GM12865 (cell line): ENCODE results near the gene PLEKHA7.

Experiments
- DNase-seq: peaks from one replicate; pipeline ENCODE4 v3.0.0; 2010; ENCODE audit warnings: low read depth
- H3K4me3 ChIP-seq: 2 replicates; pipeline ENCODE4 v1.5.1; 2011; ENCODE audit warnings: mild to moderate bottlenecking, low read depth, low read length, control low read depth
- TF ChIP-seq, protein P1 (sequence below): IDR thresholded peaks from 2 replicates; pipeline ENCODE4 v1.5.1; 2011; ENCODE audit warnings: low read length, control low read depth, low read depth, inconsistent platforms; ENCODE audit not compliant: insufficient read depth; ENCODE audit errors: missing control alignments

The PLEKHA7 gene

DNA sequence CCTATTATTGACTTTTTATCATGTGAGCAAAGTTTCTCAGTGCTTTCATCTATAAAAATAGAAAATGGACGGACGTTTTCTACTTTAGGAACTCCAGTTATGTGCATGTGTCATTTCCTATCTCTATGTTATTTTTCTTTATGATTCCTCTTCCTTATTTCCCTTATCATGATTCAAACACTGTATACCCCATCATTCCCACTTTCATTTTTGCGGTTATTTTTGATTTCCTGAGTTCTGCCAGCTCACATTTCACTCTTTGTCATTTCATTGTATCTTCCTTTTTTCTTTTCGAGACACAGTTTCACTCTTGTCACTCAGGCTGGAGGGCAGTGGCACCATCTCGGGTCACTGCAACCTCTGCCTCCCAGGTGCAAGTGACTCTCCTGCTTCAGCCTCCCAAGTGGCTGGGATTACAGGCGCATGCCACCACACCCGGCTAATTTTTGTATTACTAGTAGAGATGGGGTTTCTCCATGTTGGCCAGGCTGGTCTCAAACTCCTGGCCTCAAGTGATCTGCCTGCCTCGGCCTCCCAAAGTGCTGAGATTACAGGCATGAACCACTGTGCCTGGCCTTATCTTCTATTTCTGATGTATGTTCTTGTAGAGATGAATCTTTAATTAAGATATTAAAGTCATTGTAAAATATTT is 254.2 kb downstream of the PLEKHA7 start:
- H3K4me3 ChIP-seq, result no peak overlapping the region
- TF ChIP-seq, protein P1, sequence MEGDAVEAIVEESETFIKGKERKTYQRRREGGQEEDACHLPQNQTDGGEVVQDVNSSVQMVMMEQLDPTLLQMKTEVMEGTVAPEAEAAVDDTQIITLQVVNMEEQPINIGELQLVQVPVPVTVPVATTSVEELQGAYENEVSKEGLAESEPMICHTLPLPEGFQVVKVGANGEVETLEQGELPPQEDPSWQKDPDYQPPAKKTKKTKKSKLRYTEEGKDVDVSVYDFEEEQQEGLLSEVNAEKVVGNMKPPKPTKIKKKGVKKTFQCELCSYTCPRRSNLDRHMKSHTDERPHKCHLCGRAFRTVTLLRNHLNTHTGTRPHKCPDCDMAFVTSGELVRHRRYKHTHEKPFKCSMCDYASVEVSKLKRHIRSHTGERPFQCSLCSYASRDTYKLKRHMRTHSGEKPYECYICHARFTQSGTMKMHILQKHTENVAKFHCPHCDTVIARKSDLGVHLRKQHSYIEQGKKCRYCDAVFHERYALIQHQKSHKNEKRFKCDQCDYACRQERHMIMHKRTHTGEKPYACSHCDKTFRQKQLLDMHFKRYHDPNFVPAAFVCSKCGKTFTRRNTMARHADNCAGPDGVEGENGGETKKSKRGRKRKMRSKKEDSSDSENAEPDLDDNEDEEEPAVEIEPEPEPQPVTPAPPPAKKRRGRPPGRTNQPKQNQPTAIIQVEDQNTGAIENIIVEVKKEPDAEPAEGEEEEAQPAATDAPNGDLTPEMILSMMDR, result no peak
- DNase-seq, result no peak

DNA sequence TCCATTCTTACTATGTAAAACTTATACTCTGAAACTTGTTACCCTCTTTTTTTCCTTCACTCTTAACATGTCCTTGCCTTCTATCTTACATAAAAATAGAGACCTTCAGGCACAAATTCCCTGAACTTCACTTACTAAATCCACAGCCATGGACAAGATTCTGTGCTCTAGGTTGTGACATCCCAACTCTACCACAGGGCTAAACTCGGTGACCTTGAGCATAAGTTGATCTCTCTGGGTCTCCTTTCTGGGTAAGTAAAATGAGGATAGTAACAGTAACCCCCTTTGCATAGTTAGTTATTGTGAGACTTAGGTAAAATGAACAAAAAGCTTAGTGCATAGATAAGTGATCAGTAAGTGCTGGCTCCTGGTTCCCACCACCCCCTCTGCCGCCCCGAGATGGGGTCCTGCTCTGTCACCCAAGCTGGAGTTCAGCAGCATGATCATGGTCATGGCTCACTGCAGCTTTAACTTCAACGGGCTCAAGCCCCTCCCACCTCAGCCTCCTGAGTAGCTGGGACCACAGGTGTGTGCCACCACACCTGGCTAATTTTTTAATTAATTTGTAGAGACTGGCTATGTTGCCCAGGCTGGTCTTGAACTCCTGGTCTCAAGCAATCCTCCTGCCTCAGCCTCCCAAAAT is 255.7 kb downstream of the PLEKHA7 start:
- H3K4me3 ChIP-seq, result no peak overlapping the region
- TF ChIP-seq, protein P1, result no peak
- DNase-seq, result no peak

DNA sequence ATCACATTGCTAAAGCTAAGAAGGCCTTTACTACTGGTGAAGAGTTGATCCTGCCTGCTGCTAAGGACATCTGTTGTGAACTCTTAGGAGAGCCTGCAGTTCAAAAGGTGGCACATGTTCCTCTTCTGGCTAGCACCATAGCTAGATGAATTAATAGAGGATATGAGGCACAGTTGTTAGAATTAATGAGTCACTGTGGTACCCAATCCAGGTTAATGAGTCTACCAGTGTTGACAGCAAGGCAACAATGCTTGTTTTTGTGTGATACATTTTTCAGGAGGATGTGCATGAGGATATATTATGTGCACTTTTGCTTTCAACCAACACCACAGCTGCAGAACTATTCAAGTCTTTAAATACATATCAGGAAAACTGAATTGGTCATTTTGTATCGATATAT is 263.8 kb downstream of the PLEKHA7 start:
- TF ChIP-seq, protein P1, result no peak
- DNase-seq, result no peak
- H3K4me3 ChIP-seq, result no peak overlapping the region

DNA sequence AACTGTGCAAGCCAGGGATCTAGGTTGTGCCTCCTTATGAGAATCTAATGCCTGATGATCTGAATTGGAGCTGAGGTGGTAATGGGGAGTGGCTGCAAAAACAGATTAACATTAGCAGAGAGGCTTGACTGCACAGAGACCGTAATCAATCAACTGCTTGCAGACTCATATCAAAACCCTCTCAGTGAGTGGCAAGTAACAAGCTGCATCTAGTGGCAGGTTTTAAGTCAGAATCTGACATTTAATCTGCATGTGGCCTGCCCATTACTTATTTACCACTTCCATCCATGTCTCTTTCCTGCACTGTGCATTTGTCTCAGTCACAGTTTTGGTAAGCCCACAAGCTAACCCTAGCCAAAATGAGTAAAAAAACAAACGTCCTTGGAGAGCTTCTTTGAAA is 264.5 kb downstream of the PLEKHA7 start:
- TF ChIP-seq, protein P1, result no peak
- H3K4me3 ChIP-seq, result no peak overlapping the region
- DNase-seq, result no peak

DNA sequence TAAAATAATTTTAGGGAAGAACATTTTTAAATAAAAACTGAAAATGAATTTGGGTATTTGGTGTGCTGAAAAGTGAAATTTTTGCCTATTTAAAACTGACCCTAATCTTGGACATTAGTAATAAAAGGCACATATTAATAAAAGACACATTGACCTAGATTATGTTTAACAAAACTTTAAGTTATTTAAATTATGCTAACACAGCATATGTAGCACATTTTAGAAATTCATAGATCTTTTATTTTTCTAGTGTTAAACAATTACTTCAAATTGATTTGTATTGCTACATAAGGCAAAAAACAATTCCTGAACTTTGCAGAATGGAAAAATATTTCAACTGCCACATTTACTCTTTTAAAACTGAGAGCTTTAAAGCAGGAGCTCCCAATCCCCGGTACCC is 265.1 kb downstream of the PLEKHA7 start:
- TF ChIP-seq, protein P1, result no peak
- DNase-seq, result no peak

DNA sequence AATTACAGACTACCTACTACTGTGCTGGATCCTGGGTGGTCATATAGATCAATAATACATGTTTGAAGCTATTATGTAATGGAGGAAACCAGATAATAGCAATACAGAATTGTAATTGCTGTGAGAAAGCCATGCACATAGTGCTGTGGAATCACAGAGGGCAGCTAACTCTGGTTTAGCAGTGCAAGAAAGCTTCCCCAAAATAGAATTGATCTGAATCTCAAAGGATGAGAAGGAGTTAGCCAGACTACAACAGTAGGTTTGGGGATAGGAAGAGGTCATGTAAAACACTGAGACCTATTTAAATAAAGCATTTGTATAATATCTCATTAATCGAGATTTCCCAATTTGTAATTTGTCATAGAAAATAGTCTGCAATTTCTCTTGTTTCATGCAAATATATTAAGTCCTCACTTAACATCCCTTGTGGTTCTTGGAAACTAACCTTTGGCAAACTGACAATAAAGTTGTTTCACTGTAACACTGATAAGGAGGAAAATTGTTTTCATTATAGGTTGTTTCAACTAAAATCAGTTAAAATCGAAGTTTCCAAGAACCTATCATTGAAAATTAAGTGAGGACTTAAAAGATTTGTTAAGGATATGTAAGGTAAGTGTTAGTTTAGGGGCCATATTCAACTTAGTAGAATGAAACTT is 268.1 kb downstream of the PLEKHA7 start:
- TF ChIP-seq, protein P1, result no peak
- no peak overlapping the region for H3K4me3 ChIP-seq
- DNase-seq, result no peak

More for the DNA sequence above, 265.1 kb downstream of the PLEKHA7 start:
- H3K4me3 ChIP-seq, result no peak overlapping the region
